Endothelial cell of umbilical vein (primary cell): ENCODE measurements around the gene OSBPL5. TPM values are rescaled to one million over a fixed set of nuclear protein-coding genes. Genes with fewer than 3 reads are reported as not detected.

Experiments
- BruUV-seq: library from RNA; stranded (reverse); fragments of 400-500 nt; replicated peaks from 2 replicates; lab custom pipeline; 2021; lab: Mats Ljungman, UMichigan
- CTCF ChIA-PET: fragments of 300-600, 350-600 bp; sonication (Branson Sonifier 250); formaldehyde crosslinking; loops from one replicate; lab custom pipeline; 2021; ENCODE audit warnings: antibody characterized with exemption, inconsistent platforms; lab: Charles Lee
- POLR2A ChIA-PET: fragments of 300-600, 350-600 bp; sonication (Branson Sonifier 250); formaldehyde crosslinking; loops from one replicate; lab custom pipeline; 2021; ENCODE audit warnings: antibody characterized with exemption, inconsistent platforms; lab: Charles Lee
- DNase-seq: peaks from one replicate; pipeline ENCODE4 v3.0.0-alpha.2; 2011; ENCODE audit warnings: low read depth, low spot score
- FAIRE-seq: peaks from 2 replicates; lab custom pipeline; 2011; peaks lifted over from hg19 to GRCh38; lab: Jason Lieb, UNC
- H2AFZ ChIP-seq: 2 replicates; pipeline ENCODE4 v1.6.0; 2012; ENCODE audit warnings: low read depth, low read length, control low read depth, inconsistent platforms
- H3K27ac ChIP-seq: 2 replicates; pipeline ENCODE4 v1.5.1; 2011; ENCODE audit warnings: low read depth, mild to moderate bottlenecking, control low read depth, low read length, moderate library complexity; ENCODE audit not compliant: insufficient read depth
- H3K27me3 ChIP-seq, 2 experiments: 2 replicates each; pipeline versions ENCODE4 v1.6.0 to v1.6.1; 2011; ENCODE audit warnings: low read length in 2 of 2, mixed read lengths in 1 of 2; ENCODE audit not compliant: control insufficient read depth in 2 of 2, insufficient read depth in 2 of 2
- H3K36me3 ChIP-seq, 2 experiments: 2 replicates in 1 of 2; 3 replicates in 1 of 2; pipeline ENCODE4 v1.5.1; 2011; ENCODE audit warnings: low read length in 2 of 2, mild to moderate bottlenecking in 1 of 2, moderate library complexity in 1 of 2; ENCODE audit not compliant: control insufficient read depth in 2 of 2, insufficient read depth in 2 of 2; ENCODE audit errors: extremely low read depth in 1 of 2
- H3K4me1 ChIP-seq: 3 replicates; pipeline ENCODE4 v1.5.1; 2011; ENCODE audit warnings: mild to moderate bottlenecking, low read length; ENCODE audit not compliant: control insufficient read depth, insufficient read depth; ENCODE audit errors: extremely low read depth
- H3K4me2 ChIP-seq: 2 replicates; pipeline ENCODE4 v1.6.1; 2011; ENCODE audit warnings: low read length, control low read depth, mixed read lengths; ENCODE audit not compliant: insufficient read depth
- H3K4me3 ChIP-seq, 3 experiments: fragments of 200-600 bp in 1 of 3; sonication (generic), shearing (Covaris generic) in 1 of 3; replicated peaks in 1 of 3; 2 replicates each; pipeline ENCODE4 v1.5.1; 2011 to 2016; ENCODE audit warnings: control low read depth in 3 of 3, low read length in 3 of 3, mild to moderate bottlenecking in 2 of 3, inconsistent platforms in 1 of 3, low read depth in 1 of 3, moderate library complexity in 1 of 3; ENCODE audit not compliant: insufficient read depth in 1 of 3
- H3K79me2 ChIP-seq: 2 replicates; pipeline ENCODE4 v1.6.0; 2012; ENCODE audit warnings: low read length, inconsistent platforms; ENCODE audit not compliant: control insufficient read depth, insufficient read depth
- H3K9ac ChIP-seq: replicated peaks from 2 replicates; pipeline ENCODE3; 2011; ENCODE audit warnings: low read length, control low read depth; ENCODE audit not compliant: insufficient read depth; ENCODE audit errors: extremely low read depth
- H3K9me1 ChIP-seq: replicated peaks from 3 replicates; pipeline ENCODE4 v1.6.0; 2011; ENCODE audit warnings: mild to moderate bottlenecking, low read length; ENCODE audit not compliant: control insufficient read depth, insufficient read depth; ENCODE audit errors: extremely low read depth
- H3K9me3 ChIP-seq: replicated peaks from 2 replicates; pipeline ENCODE4 v1.5.1; 2012; ENCODE audit warnings: low read length, inconsistent platforms; ENCODE audit not compliant: control insufficient read depth, insufficient read depth
- H4K20me1 ChIP-seq: replicated peaks from 2 replicates; pipeline ENCODE3; 2011; ENCODE audit warnings: mild to moderate bottlenecking, low read length; ENCODE audit not compliant: control insufficient read depth, insufficient read depth; ENCODE audit errors: extremely low read depth
- CTCF ChIP-seq, 2 donors: IDR thresholded peaks; 1 replicate in 1 of 2; 2 replicates in 1 of 2; pipeline ENCODE4 v1.5.1; 2011; ENCODE audit warnings: low read length in 2 of 2, mild to moderate bottlenecking in 2 of 2, moderate library complexity in 2 of 2, control low read depth in 1 of 2, inconsistent platforms in 1 of 2, low read depth in 1 of 2; ENCODE audit not compliant: insufficient read depth in 1 of 2; ENCODE audit errors: extremely low read depth in 1 of 2
- EZH2 ChIP-seq: IDR thresholded peaks from 2 replicates; pipeline ENCODE4 v1.6.1; 2012; ENCODE audit warnings: borderline replicate concordance, low read depth, mild to moderate bottlenecking, moderate library complexity, low read length, inconsistent platforms; ENCODE audit not compliant: severe bottlenecking
- FOS ChIP-seq: IDR thresholded peaks from 2 replicates; pipeline ENCODE4 v1.6.1; 2011; ENCODE audit warnings: mild to moderate bottlenecking, low read length, moderate library complexity, borderline replicate concordance; ENCODE audit not compliant: insufficient read depth
- GATA2 ChIP-seq: IDR thresholded peaks from 2 replicates; pipeline ENCODE4 v1.7.0; 2011; ENCODE audit warnings: low read depth, mild to moderate bottlenecking, moderate library complexity, mixed read lengths, low read length; ENCODE audit not compliant: insufficient read length, insufficient read depth
- JUN ChIP-seq: IDR thresholded peaks from 2 replicates; pipeline ENCODE4 v1.6.1; 2011; ENCODE audit warnings: borderline replicate concordance, low read depth; ENCODE audit not compliant: insufficient read length, insufficient read depth
- MAX ChIP-seq: IDR thresholded peaks from 2 replicates; pipeline ENCODE4 v1.6.1; 2011; ENCODE audit not compliant: insufficient read depth, insufficient read length
- MYC ChIP-seq: IDR thresholded peaks from one replicate; pipeline ENCODE4 v1.6.1; 2011; ENCODE audit warnings: mild to moderate bottlenecking, low read depth, low read length
- POLR2A ChIP-seq: IDR thresholded peaks from 2 replicates; pipeline ENCODE4 v1.6.1; 2012; ENCODE audit warnings: low read depth, mild to moderate bottlenecking, control low read depth, low read length
- POLR2AphosphoS5 ChIP-seq: IDR thresholded peaks from 2 replicates; pipeline ENCODE4 v1.6.1; 2012; ENCODE audit warnings: low read depth, mild to moderate bottlenecking, control low read depth, low read length, moderate library complexity; ENCODE audit not compliant: insufficient read depth
- dilution Hi-C: fragments of 300-500 bp; cut with MboI; formaldehyde crosslinking; loops from one replicate; pipeline ENCODE4 v1.15.0; 2019; ENCODE audit warnings: low sequenced_read_pairs; ENCODE audit not compliant: extremely low pct_ligation_motif_present
- intact Hi-C: fragments of 100-400 bp; cut with micrococcal nuclease; formaldehyde crosslinking; loops from one replicate; pipeline ENCODE4 v1.10.0; 2022
- polyA plus RNA-seq, 4 experiments: library from polyadenylated mRNA; depleted of rRNA in 3 of 4; stranded (reverse) in 3 of 4; unstranded in 1 of 4; fragments of >200 nt; gene quantifications; 2 replicates each; pipeline versions ENCODE4 v1.2.1 to v1.2.3, GENCODE V29; 2011 to 2012; ENCODE audit warnings: missing spikeins in 1 of 4
- total RNA-seq: library from RNA; stranded (reverse); gene quantifications from 2 replicates; pipeline ENCODE4 v1.2.3, GENCODE V29; 2021

OSBPL5 gene
- total and polyA plus RNA-seq, 2 donors (not counting 3 experiments of a cell fraction or from before 2014, with no cell fraction given): 8.7 to 37.7 TPM

- no peaks in the 10 kb centered on the region for H3K36me3 ChIP-seq
- no peak overlapping the region for H3K4me3 ChIP-seq
- H3K27me3 ChIP-seq: no peaks in the 10 kb centered on the region
- no peaks in the 10 kb centered on the region for H3K9me3 ChIP-seq
- ChIA-PET POLR2A (no interaction called here), CTCF (interaction anchor here (2.0 kb wide), 1 partner anchor 16 kb away, joined by 5 read pairs; no protein-coding TSS in a partner anchor)
- DNase-seq: no peak
- no peak overlapping the region for H3K4me2 ChIP-seq
- BruUV-seq: no TSS peak
- H3K9ac ChIP-seq: no peak overlapping the region
- H3K79me2 ChIP-seq: no peaks in the 10 kb centered on the region
- dilution Hi-C loops: no loop called here
- no peak overlapping the region for H2AFZ ChIP-seq
- FAIRE-seq: no peak
- no peaks in the 10 kb centered on the region for H3K4me1 ChIP-seq
- H3K27ac ChIP-seq: no peak overlapping the region
- TF ChIP-seq FOS (no peak), MAX (no peak), POLR2AphosphoS5 (no peak), MYC (no peak), JUN (no peak), GATA2 (no peak), CTCF (IDR thresholded peaks at IDR 0.05; ENCODE audit: extremely low read depth in 1 of 2, insufficient read depth in 1 of 2, low read depth in 1 of 2, low read length in 2 of 2) (no peak), POLR2A (no peak), EZH2 (no peak)
- H3K9me1 ChIP-seq: no peaks in the 10 kb centered on the region
- H4K20me1 ChIP-seq: no peaks in the 10 kb centered on the region
- intact Hi-C loops: no loop called here
Observed at GRCh38 chr11:3140291-3140603, 24.9 kb downstream of the OSBPL5 start.
